OCI-LY7 (cell line): ENCODE measurements around the gene GLCCI1. TPM values are rescaled to one million over a fixed set of nuclear protein-coding genes. Genes with fewer than 3 reads are reported as not detected.

Experiments
- BruUV-seq: library from RNA; stranded (reverse); fragments of 400-500 nt; replicated peaks from 2 replicates; lab custom pipeline; 2021; lab: Mats Ljungman, UMichigan
- CTCF ChIA-PET: fragments of 300-600 bp; sonication (Branson Sonifier 250); formaldehyde crosslinking; loops from one replicate; lab custom pipeline; 2022; ENCODE audit warnings: antibody characterized with exemption; ENCODE audit not compliant: unreplicated experiment; lab: Charles Lee
- POLR2A ChIA-PET: fragments of 300-600 bp; sonication (Branson Sonifier 250); formaldehyde crosslinking; loops from one replicate; lab custom pipeline; 2022; ENCODE audit warnings: antibody characterized with exemption; lab: Charles Lee
- DNase-seq: peaks from one replicate; pipeline ENCODE4 v3.0.0-alpha.2; 2015; ENCODE audit warnings: low spot score
- H2AFZ ChIP-seq: fragments of 200-600 bp; sonication (generic), shearing (Covaris generic); 2 replicates; pipeline ENCODE4 v1.6.1; 2014; ENCODE audit warnings: mild to moderate bottlenecking, antibody characterized with exemption, low read length, moderate library complexity
- H3K27ac ChIP-seq: fragments of 200-600 bp; sonication (generic); 2 replicates; pipeline ENCODE4 v1.5.1; 2014; ENCODE audit warnings: mixed run types, low read depth, mild to moderate bottlenecking, moderate library complexity, low read length, inconsistent platforms; ENCODE audit not compliant: poor library complexity, severe bottlenecking
- H3K36me3 ChIP-seq: fragments of 200-600 bp; sonication (generic); 2 replicates; pipeline ENCODE4 v1.6.1; 2014; ENCODE audit warnings: mild to moderate bottlenecking, antibody characterized with exemption, low read length, moderate library complexity, mixed read lengths; ENCODE audit not compliant: insufficient read depth
- H3K4me1 ChIP-seq: fragments of 200-600 bp; sonication (generic); 2 replicates; pipeline ENCODE4 v1.5.1; 2014; ENCODE audit warnings: mild to moderate bottlenecking, low read length; ENCODE audit not compliant: insufficient read depth, poor library complexity, severe bottlenecking
- H3K4me2 ChIP-seq: fragments of 200-600 bp; sonication (generic); 2 replicates; pipeline ENCODE4 v1.6.1; 2014; ENCODE audit warnings: mild to moderate bottlenecking, low read length
- H3K4me3 ChIP-seq: fragments of 200-600 bp; sonication (generic); 2 replicates; pipeline ENCODE4 v1.5.1; 2014; ENCODE audit warnings: mild to moderate bottlenecking, low read depth, low read length; ENCODE audit not compliant: poor library complexity, severe bottlenecking
- H3K79me2 ChIP-seq: fragments of 200-600 bp; sonication (generic); 2 replicates; pipeline ENCODE4 v1.6.1; 2016; ENCODE audit warnings: low read depth, mild to moderate bottlenecking, low read length, moderate library complexity, mixed read lengths; ENCODE audit not compliant: insufficient read depth
- H3K9me2 ChIP-seq: fragments of 200-600 bp; sonication (generic); 2 replicates; pipeline ENCODE4 v1.6.1; 2016; ENCODE audit warnings: mild to moderate bottlenecking, low read length, mixed read lengths; ENCODE audit not compliant: insufficient read depth
- H3K9me3 ChIP-seq: fragments of 200-600 bp; sonication (generic); 2 replicates; pipeline ENCODE4 v1.6.1; 2014; ENCODE audit warnings: mild to moderate bottlenecking, mixed run types, low read length, mixed read lengths
- H4K20me1 ChIP-seq: fragments of 200-600 bp; sonication (generic); 2 replicates; pipeline ENCODE4 v1.6.1; 2014; ENCODE audit warnings: mild to moderate bottlenecking, antibody characterized with exemption, low read length, moderate library complexity, mixed read lengths; ENCODE audit not compliant: insufficient read depth
- EZH2phosphoT487 ChIP-seq: fragments of 200-600 bp; sonication (generic); IDR thresholded peaks from 2 replicates; pipeline ENCODE4 v1.6.1; 2018; ENCODE audit warnings: low read depth, borderline replicate concordance, mild to moderate bottlenecking, mixed run types, antibody characterized with exemption, low read length, moderate library complexity, mixed read lengths
- intact Hi-C: fragments of 100-400 bp; cut with micrococcal nuclease; formaldehyde crosslinking; loops from one replicate; pipeline ENCODE4 v1.10.0; 2022; ENCODE audit not compliant: unreplicated experiment
- total RNA-seq, 2 experiments: library from RNA; depleted of rRNA in 1 of 2; stranded (reverse); fragments of >200 nt in 1 of 2; shearing (Covaris generic) in 1 of 2; gene quantifications; 2 replicates each; pipeline ENCODE4 v1.2.3, GENCODE V29; 2014 to 2022
- TF ChIP-seq, protein P1 (sequence below): fragments of 200-600 bp; sonication (generic); conservative IDR thresholded peaks from 2 replicates; pipeline ENCODE4 v1.5.1; 2014; ENCODE audit warnings: mild to moderate bottlenecking, antibody characterized with exemption, low read length, moderate library complexity, mixed read lengths

The GLCCI1 gene
- total RNA-seq, 2 experiments from 2014 or later = 21.3 to 85.6 TPM

DNA sequence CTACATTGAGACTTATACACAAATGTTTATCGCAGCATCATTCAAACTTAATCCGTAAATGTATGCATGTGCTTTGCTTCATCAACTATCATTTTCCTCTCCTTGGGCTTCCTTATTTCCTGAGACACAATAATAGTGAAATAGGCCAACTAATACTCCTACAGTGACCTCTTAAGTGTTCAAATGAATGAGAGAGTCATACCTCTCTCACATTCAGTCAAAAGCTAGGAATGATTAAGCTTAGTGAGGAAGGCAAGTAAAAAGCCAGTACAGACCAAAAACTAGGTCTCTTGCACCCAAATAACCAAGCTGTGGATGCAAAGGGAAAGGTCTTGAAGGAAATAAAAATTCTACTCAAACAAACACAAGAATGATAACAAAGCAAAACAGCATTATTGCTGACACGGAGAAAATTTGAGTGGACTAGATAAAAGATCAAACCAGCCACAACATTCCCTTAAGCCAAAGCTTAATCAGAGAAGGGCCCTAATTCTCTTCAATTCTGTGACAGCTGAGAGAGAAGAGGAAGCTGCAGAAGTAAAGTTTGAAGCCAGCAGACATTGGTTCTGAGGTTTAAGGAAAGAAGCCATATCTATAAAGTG, 72.3 kb downstream of the GLCCI1 start:
- Histone ChIP-seq H3K9me2 (no peaks in the 10 kb centered on the region), H3K4me1 (peaks cover 2% of the 10 kb centered on the region), H3K9me3 (0 out of 2 replicates have a peak, but pooled peaks cover 10% of the 10 kb centered on the region), H4K20me1 (no peaks in the 10 kb centered on the region), H2AFZ (no peak overlapping the region), H3K36me3 (peaks cover 84% of the 10 kb centered on the region), H3K27ac (no peak overlapping the region), H3K4me2 (no peak overlapping the region), H3K4me3 (no peak overlapping the region), H3K79me2 (no peaks in the 10 kb centered on the region)
- BruUV-seq = no TSS peak
- no peak for TF ChIP-seq EZH2phosphoT487
- TF ChIP-seq, protein P1, sequence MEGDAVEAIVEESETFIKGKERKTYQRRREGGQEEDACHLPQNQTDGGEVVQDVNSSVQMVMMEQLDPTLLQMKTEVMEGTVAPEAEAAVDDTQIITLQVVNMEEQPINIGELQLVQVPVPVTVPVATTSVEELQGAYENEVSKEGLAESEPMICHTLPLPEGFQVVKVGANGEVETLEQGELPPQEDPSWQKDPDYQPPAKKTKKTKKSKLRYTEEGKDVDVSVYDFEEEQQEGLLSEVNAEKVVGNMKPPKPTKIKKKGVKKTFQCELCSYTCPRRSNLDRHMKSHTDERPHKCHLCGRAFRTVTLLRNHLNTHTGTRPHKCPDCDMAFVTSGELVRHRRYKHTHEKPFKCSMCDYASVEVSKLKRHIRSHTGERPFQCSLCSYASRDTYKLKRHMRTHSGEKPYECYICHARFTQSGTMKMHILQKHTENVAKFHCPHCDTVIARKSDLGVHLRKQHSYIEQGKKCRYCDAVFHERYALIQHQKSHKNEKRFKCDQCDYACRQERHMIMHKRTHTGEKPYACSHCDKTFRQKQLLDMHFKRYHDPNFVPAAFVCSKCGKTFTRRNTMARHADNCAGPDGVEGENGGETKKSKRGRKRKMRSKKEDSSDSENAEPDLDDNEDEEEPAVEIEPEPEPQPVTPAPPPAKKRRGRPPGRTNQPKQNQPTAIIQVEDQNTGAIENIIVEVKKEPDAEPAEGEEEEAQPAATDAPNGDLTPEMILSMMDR = no peak
- POLR2A ChIA-PET = interaction anchor here (0.6 to 1.5 kb wide), 3 partner anchors 8 to 360 kb away, joined by 3 to 5 read pairs (median 4); no protein-coding TSS in a partner anchor
- DNase-seq = no peak
- intact Hi-C loops = no loop called here
- CTCF ChIA-PET = no interaction called here

DNA sequence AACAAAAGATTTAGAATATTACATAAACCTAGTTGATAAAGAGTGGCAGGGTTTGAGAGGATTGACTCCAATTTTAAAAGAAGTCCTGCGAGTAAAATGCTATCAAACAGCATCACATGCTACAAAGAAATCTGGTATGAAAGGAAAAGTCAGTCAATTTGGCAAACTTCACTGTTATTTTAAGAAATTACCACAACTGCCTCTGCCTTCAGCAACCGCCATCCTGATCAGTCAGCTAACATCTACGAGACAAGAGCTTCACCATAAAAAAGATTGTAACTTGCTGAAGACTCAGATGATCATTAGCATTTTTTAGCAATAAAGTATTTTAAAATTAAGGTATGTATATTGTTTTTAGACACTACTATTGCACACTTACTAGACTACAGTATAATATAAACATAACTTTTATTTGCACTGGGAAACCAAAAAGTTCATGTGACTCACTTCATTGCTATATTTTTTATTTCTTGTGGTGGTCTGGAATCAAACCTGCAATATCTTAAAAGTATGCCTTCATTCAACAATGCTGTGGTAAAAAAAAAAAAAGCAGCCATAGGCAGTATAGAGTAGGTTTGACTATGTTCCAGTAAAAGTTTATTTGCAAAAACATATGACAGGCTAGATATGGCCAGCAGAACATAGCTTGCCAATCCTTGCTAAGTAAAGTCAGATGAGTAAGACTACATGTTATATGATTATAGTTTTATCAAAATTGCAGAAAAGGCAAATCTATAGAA, 74.4 kb downstream of the GLCCI1 start:
- Histone ChIP-seq H2AFZ (no peak overlapping the region), H4K20me1 (no peaks in the 10 kb centered on the region), H3K36me3 (peaks cover 65% of the 10 kb centered on the region), H3K4me2 (no peak overlapping the region), H3K4me3 (no peak overlapping the region), H3K9me2 (no peaks in the 10 kb centered on the region), H3K4me1 (no peaks in the 10 kb centered on the region), H3K79me2 (no peaks in the 10 kb centered on the region), H3K9me3 (no peaks in the 10 kb centered on the region), H3K27ac (no peak overlapping the region)
- no peak for DNase-seq
- ChIA-PET POLR2A (interaction anchor here (0.7 to 1.0 kb wide), 2 partner anchors 11 to 294 kb away, joined by 3 read pairs; no protein-coding TSS in a partner anchor), CTCF (no interaction called here)
- no TSS peak for BruUV-seq
- TF ChIP-seq, protein P1 = no peak
- no peak for TF ChIP-seq EZH2phosphoT487
- intact Hi-C loops = no loop called here
